Caco-2 (cell line): Measurements from ENCODE around the gene TCF15. TPM values are rescaled to one million over a fixed set of nuclear protein-coding genes. Genes with fewer than 3 reads are reported as not detected.

Source experiments
- BruUV-seq: library from RNA; stranded (reverse); fragments of 400-500 nt; replicated peaks from 2 replicates; lab custom pipeline; 2021; lab: Mats Ljungman, UMichigan
- CTCF ChIA-PET: fragments of 300-600 bp; sonication (Branson Sonifier 250); formaldehyde crosslinking; loops from one replicate; lab custom pipeline; 2022; ENCODE audit warnings: antibody characterized with exemption; lab: Charles Lee
- POLR2A ChIA-PET: fragments of 300-600 bp; sonication (Branson Sonifier 250); formaldehyde crosslinking; loops from one replicate; lab custom pipeline; 2022; ENCODE audit warnings: antibody characterized with exemption; lab: Charles Lee
- DNase-seq, 2 experiments: peaks; one replicate each; pipeline versions ENCODE4 v3.0.0 to v3.0.0-alpha.2; 2020 to 2022
- H3K27me3 ChIP-seq: replicated peaks from 2 replicates; pipeline ENCODE4 v1.6.0; 2011; ENCODE audit warnings: low read length; ENCODE audit not compliant: control insufficient read depth, insufficient read depth
- H3K36me3 ChIP-seq: 2 replicates; pipeline ENCODE4 v1.5.1; 2011; ENCODE audit warnings: low read length; ENCODE audit not compliant: control insufficient read depth, insufficient read depth
- H3K4me1 ChIP-seq: fragments of 250-450 bp; sonication (Bioruptor Pico); 2 replicates; pipeline ENCODE4 v1.5.1; 2020; ENCODE audit warnings: mild to moderate bottlenecking
- H3K4me3 ChIP-seq: 2 replicates; pipeline ENCODE4 v1.5.1; 2011; ENCODE audit warnings: low read depth, mild to moderate bottlenecking, control low read depth, low read length
- H3K9me3 ChIP-seq: fragments of 250-450 bp; sonication (Bioruptor Pico); 2 replicates; pipeline ENCODE4 v1.5.1; 2020; ENCODE audit warnings: mild to moderate bottlenecking, moderate library complexity
- H3K27ac Mint-ChIP-seq: one replicate; pipeline ENCODE4 v1.8.0; 2022; ENCODE audit warnings: mixed read lengths; ENCODE audit not compliant: unreplicated experiment
- H3K27me3 Mint-ChIP-seq: one replicate; pipeline ENCODE4 v1.8.0; 2022; ENCODE audit warnings: mixed read lengths; ENCODE audit not compliant: insufficient read depth, unreplicated experiment
- H3K36me3 Mint-ChIP-seq: one replicate; pipeline ENCODE4 v1.8.0; 2022; ENCODE audit warnings: mild to moderate bottlenecking, mixed read lengths; ENCODE audit not compliant: insufficient read depth, unreplicated experiment
- H3K4me1 Mint-ChIP-seq: one replicate; pipeline ENCODE4 v1.8.0; 2022; ENCODE audit warnings: low read depth, mixed read lengths; ENCODE audit not compliant: unreplicated experiment
- H3K4me3 Mint-ChIP-seq: one replicate; pipeline ENCODE4 v1.8.0; 2022; ENCODE audit warnings: mild to moderate bottlenecking, moderate library complexity, mixed read lengths; ENCODE audit not compliant: unreplicated experiment
- H3K9me3 Mint-ChIP-seq: one replicate; pipeline ENCODE4 v1.8.0; 2022; ENCODE audit warnings: mixed read lengths; ENCODE audit not compliant: unreplicated experiment
- intact Hi-C: fragments of 100-400 bp; cut with micrococcal nuclease; formaldehyde crosslinking; loops from one replicate; pipeline ENCODE4 v1.10.0; 2022; ENCODE audit not compliant: unreplicated experiment
- total RNA-seq: library from RNA; stranded (reverse); gene quantifications from 2 replicates; pipeline ENCODE4 v1.2.3, GENCODE V29; 2022
- TF ChIP-seq, protein P1 (sequence below), 2 experiments: fragments of 200-600 bp in 1 of 2; IDR thresholded peaks; 1 replicate in 1 of 2; 2 replicates in 1 of 2; pipeline versions ENCODE4 v1.5.1 to v1.8.0; 2011 to 2022; ENCODE audit warnings: antibody characterized with exemption in 1 of 2, control low read depth in 1 of 2, inconsistent platforms in 1 of 2, low read depth in 1 of 2, low read length in 1 of 2, mild to moderate bottlenecking in 1 of 2, moderate library complexity in 1 of 2; ENCODE audit not compliant: insufficient read depth in 1 of 2, severe bottlenecking in 1 of 2, unreplicated experiment in 1 of 2

TCF15 gene
- total RNA-seq, 1 experiment from 2014 or later, result not detected

DNA sequence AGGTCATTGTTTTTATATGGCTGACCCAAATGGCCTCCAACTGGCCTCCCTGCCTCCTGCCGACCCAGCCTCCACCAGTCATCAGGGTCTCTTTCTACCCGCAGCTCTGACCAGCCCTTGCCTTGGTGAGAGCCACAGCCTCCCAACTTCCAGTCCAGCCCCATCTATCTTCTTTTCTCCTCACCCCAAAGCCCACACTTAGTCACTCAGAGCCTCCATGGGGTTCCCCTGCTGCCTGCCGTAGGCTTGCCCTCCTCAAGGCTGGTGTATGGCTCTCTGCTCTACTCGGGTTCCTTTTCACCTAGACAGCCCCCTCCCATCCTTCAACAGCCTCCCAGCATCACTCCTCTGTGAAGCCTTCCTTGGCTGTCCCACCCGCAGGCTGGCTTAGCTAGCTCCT lies 18.2 kb downstream of the TCF15 start:
- Histone ChIP-seq H3K9me3 (no peaks in the 10 kb centered on the region), H3K27me3 (no peaks in the 10 kb centered on the region), H3K4me3 (no peak overlapping the region), H3K4me1 (no peaks in the 10 kb centered on the region), H3K36me3 (no peaks in the 10 kb centered on the region)
- H3K27me3 Mint-ChIP-seq, result peaks cover 15% of the 10 kb centered on the region
- intact Hi-C loops, result no loop called here
- TF ChIP-seq, protein P1, sequence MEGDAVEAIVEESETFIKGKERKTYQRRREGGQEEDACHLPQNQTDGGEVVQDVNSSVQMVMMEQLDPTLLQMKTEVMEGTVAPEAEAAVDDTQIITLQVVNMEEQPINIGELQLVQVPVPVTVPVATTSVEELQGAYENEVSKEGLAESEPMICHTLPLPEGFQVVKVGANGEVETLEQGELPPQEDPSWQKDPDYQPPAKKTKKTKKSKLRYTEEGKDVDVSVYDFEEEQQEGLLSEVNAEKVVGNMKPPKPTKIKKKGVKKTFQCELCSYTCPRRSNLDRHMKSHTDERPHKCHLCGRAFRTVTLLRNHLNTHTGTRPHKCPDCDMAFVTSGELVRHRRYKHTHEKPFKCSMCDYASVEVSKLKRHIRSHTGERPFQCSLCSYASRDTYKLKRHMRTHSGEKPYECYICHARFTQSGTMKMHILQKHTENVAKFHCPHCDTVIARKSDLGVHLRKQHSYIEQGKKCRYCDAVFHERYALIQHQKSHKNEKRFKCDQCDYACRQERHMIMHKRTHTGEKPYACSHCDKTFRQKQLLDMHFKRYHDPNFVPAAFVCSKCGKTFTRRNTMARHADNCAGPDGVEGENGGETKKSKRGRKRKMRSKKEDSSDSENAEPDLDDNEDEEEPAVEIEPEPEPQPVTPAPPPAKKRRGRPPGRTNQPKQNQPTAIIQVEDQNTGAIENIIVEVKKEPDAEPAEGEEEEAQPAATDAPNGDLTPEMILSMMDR (IDR thresholded peaks at IDR 0.05; ENCODE audit: insufficient read depth in 1 of 2, low read depth in 1 of 2, low read length in 1 of 2, severe bottlenecking in 1 of 2, unreplicated experiment in 1 of 2), result no peak
- ChIA-PET POLR2A (no interaction called here), CTCF (no interaction called here)
- no peak overlapping the region for H3K27ac Mint-ChIP-seq
- no peaks in the 10 kb centered on the region for H3K36me3 Mint-ChIP-seq
- H3K4me3 Mint-ChIP-seq, result no peak overlapping the region
- no peak for DNase-seq
- no peaks in the 10 kb centered on the region for H3K9me3 Mint-ChIP-seq
- no TSS peak for BruUV-seq
- no peaks in the 10 kb centered on the region for H3K4me1 Mint-ChIP-seq

GRCh38 chr20:588932-589672 lies 21.0 kb downstream of the TCF15 start:
- Mint-ChIP-seq H3K36me3 (no peaks in the 10 kb centered on the region), H3K4me3 (no peak overlapping the region), H3K27me3 (peaks cover 20% of the 10 kb centered on the region), H3K9me3 (peaks cover 10% of the 10 kb centered on the region), H3K4me1 (no peaks in the 10 kb centered on the region), H3K27ac (no peak overlapping the region)
- CTCF ChIA-PET, result interaction anchor here (1.0 to 1.4 kb wide), 2 partner anchors 27 to 56 kb away, joined by 3 to 7 read pairs; no protein-coding TSS in a partner anchor
- intact Hi-C loops, result no loop called here
- TF ChIP-seq, protein P1 (IDR thresholded peaks at IDR 0.05; ENCODE audit: insufficient read depth in 1 of 2, low read depth in 1 of 2, low read length in 1 of 2, severe bottlenecking in 1 of 2, unreplicated experiment in 1 of 2), result no peak
- POLR2A ChIA-PET, result no interaction called here
- DNase-seq, result peak in 1 of 2 experiments; percentile 10
- no peaks in the 10 kb centered on the region for H3K36me3 ChIP-seq
- H3K4me3 ChIP-seq, result no peak overlapping the region
- no peaks in the 10 kb centered on the region for H3K27me3 ChIP-seq
- H3K9me3 ChIP-seq, result no peaks in the 10 kb centered on the region
- H3K4me1 ChIP-seq, result no peaks in the 10 kb centered on the region
- BruUV-seq, result no TSS peak

- H3K27ac Mint-ChIP-seq, result no peak overlapping the region
- TF ChIP-seq, protein P1 (IDR thresholded peaks at IDR 0.05; ENCODE audit: insufficient read depth in 1 of 2, low read depth in 1 of 2, low read length in 1 of 2, severe bottlenecking in 1 of 2, unreplicated experiment in 1 of 2), result no peak
- ChIA-PET CTCF (no interaction called here), POLR2A (no interaction called here)
- H3K9me3 Mint-ChIP-seq, result peaks cover 10% of the 10 kb centered on the region
- no peaks in the 10 kb centered on the region for H3K4me1 ChIP-seq
- intact Hi-C loops, result no loop called here
- no peaks in the 10 kb centered on the region for H3K9me3 ChIP-seq
- H3K4me3 Mint-ChIP-seq, result no peak overlapping the region
- H3K4me3 ChIP-seq, result no peak overlapping the region
- H3K4me1 Mint-ChIP-seq, result no peaks in the 10 kb centered on the region
- DNase-seq, result no peak
- no peaks in the 10 kb centered on the region for H3K27me3 ChIP-seq
- H3K36me3 ChIP-seq, result no peaks in the 10 kb centered on the region
- H3K36me3 Mint-ChIP-seq, result no peaks in the 10 kb centered on the region
- no TSS peak for BruUV-seq
- peaks cover 20% of the 10 kb centered on the region for H3K27me3 Mint-ChIP-seq
Observed at GRCh38 chr20:588476-588875, 21.6 kb downstream of the TCF15 start.
